NCI-H2227 treated with DMSO at 0.1 percent for 48 hours (cell line): Measurements from ENCODE around the gene NAPSA.
"Not testable (repeated sequence)": the region's sequence is repeated elsewhere in the genome, so short reads cannot be mapped to it uniquely, and the experiment has no call there.

Experiments
- DNase-seq: peaks from one replicate; lab custom pipeline; 2025; lab: John Stamatoyannopoulos, UW

Gene NAPSA

GRCh38 chr19:50361290-50362029 is 4.0 kb downstream of the NAPSA start:
- DNase-seq: no peak

- DNase-seq: no peak
These were observed 6.1 kb downstream of the NAPSA start for GRCh38 chr19:50359328-50359818.

- peak; percentile 71 for DNase-seq
These were observed 6.7 kb downstream of the NAPSA start for GRCh38 chr19:50358483-50359327.

- DNase-seq: peak; percentile 83
These were observed 8.0 kb downstream of the NAPSA start for GRCh38 chr19:50357178-50358100.

DNA sequence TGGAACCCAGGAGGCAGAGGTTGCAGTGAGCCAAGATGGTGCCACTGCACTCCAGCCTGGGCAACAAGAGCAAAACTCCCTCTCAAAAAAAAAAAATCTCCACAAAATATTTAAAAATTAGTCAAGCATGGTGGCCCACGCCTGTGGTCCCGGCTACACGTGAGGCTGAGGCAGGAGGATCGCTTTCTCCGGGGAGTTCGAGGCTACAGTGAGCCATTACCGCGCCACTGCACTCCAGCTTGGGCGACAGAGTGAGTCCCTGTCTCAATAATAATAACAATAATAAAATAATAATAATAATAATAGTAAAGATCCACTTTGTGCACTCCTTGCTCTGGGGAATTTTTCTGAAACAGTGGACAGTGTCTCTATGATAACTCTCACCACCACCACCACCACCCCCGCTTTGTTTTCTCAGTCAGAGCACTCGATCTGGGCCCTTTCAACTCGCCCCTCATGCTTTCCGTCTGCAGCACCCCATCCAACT is 8.7 kb downstream of the NAPSA start:
- DNase-seq: no peak

- DNase-seq: not testable (repeated sequence)
These were observed 12.0 kb downstream of the NAPSA start for GRCh38 chr19:50353487-50353880.

DNA sequence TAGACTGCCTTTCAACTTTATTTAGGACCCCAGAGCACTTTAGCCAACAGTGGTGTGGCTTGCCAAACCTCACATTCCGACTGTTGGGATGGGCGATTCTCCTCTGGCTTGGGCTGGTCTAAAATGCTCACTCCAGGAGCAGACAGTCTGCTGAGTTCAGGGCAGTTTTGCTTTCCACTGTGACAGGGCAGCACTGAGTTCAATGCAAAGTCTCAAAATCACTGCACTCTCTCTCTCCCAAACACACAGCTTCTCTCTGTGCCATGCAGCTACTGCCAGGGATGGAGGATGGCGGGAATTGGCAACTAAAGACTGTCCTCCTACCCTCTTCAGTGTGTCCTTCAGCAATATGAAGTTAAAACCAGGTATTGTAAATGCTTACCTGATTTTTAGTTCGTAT is 13.2 kb downstream of the NAPSA start:
- DNase-seq: no peak

DNA sequence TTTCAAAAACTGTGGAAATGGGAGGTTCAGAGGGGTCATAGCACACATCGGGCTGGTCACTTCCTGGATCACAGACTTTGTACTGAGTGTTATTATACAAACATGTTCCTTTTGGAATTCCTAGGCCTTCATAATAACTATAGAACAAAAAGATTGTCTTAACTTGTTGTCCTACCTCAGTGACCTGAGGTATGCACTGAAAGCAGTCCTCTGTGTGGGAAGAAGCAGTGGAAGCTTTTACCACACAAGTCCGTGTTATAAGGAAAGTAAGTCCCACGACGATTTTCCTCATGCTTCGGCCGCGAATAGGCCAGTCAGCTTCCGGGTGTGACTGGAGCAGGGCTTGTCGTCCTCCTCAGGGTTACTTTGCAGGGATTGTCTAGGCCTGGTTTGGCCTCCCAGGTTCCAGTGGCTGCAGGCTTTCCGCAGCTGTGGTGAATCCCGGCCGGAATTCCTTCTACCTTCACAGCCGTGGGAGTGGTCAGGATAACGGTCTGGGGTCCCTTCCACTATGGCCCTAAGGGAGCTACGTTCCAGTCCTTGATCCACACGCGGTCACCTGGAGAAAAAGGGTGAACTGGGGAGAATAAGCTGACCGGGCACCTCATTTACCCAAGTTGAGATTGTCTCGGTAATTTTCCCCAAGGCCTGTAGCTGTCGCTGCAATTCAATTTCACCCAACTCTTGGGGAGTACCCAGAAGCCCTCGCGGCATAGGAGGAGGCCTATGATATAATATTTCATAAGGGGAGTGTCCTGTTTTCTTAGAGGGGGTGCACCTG is 16.0 kb downstream of the NAPSA start:
- DNase-seq: no peak

GRCh38 chr19:50347089-50347581 is 18.3 kb downstream of the NAPSA start:
- not testable (repeated sequence) for DNase-seq

- DNase-seq: no peak
These were observed 20.6 kb downstream of the NAPSA start for GRCh38 chr19:50344661-50345318.

DNA sequence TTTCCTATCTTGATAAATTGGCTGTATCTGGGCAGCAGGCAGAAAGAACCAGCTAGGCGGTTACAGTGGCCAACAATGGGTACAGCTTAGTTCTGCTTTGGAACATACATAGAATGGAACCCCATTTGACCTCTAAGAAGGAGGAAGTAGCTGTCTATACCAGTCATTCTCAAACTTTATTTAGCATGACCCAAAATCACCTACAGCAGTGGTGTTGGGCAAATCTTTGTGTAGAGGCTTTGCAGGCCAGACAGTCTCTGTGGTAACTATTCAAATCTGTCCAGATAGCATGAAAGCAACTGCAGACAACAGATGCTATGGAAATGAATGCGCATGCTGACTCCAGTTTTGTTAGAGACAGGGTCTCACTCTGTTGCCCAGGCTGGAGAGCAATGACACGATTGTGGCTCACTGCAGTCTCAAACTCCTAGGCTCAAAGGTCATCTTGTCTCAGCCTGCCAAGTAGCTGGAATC is 24.3 kb downstream of the NAPSA start:
- DNase-seq: no peak

DNA sequence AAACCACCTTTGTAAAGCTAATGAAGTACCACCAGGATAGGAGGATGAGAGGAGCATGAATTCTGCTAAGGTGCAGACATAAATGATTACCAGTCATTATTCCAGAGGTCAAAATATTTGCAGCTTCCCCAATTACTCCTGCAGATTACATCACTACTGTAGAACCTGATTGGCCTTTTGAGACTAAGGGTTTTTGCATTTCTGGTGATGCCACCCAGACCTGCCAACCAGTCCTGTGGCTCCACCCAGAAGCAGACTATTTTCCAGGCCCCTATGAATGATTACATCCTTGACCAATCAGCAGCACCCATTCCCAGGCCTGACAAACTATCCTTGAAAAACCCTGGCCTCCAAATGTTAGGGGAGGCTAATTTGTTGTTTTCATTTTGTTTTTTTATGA is 25.1 kb downstream of the NAPSA start:
- no peak for DNase-seq

- DNase-seq: not testable (repeated sequence)
These were observed 28.4 kb downstream of the NAPSA start for GRCh38 chr19:50337031-50337430.

- no peak for DNase-seq
These were observed 30.6 kb downstream of the NAPSA start for GRCh38 chr19:50334741-50335421.

DNA sequence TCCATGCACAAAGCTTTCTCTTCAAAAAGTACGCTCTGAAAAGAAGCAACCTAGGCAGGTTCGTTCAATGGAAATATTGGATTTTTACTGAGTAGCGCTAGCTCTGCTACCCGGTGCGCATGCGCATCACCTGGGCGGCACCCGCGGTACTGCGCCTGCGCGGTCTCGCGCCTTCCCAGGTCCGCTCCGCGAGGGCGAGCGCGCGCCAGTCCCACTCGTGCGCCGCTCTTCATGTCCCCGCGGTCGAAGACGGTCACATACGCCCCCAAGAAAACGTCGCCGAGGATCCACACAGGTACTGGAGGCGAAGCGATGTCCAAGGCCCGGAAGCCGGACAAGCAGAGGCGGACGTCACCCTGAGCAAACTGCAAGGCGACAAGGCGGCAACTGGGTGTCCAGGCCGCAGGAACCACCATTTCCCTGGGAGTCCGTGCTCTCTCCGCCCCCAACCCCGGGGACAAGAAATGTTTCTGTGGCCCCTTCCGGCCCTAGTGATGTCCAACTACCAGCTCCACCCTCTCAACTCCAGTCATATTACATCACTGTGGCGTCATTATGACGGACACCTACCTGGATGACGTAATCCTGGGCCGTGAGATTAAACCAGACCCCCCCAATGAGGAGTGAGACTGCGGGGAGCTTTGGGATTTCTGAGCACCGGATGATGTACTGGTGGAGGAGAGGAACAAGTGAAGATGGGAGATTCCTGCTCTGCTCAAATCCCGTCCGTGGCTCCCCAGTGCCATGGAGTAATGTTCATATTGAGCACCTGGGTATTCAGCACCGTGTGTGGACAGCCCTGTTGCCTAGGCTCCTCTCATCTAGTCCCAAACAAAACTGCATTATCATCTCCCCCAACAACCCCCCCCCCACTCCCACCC is 31.5 kb downstream of the NAPSA start:
- peak; percentile 96 for DNase-seq

DNA sequence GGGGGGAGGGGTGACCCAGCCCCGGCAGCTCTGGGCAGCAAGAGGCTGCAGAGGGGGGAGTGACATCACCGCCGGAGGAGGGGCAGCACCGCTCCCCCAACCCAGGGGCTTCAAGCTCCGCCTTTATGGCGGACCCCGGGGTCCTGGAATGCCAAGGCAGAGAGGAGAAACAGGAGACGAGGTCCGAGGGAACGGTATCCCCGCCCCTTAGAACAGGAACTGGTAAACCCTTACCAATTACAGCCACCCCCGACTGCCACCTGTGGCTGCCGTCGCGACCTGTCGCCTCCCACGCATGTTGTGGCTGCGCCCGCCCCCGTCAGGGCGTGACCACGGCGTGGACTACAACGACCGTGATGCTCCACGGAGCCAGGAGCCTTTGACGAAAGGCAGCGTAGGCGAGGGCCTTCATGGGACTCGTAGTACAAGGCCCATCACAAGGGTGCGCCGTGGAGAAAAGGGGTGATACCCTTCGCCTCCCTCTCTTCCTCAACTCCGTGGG is 32.2 kb downstream of the NAPSA start:
- peak; percentile 96 for DNase-seq

- DNase-seq: peak; percentile 3
These were observed 33.0 kb downstream of the NAPSA start for GRCh38 chr19:50332244-50333038.

- no peak for DNase-seq
These were observed 33.5 kb downstream of the NAPSA start for GRCh38 chr19:50331994-50332243.
